Measurements from ENCODE around the gene DOHH. TPM values are rescaled to one million over a fixed set of nuclear protein-coding genes. Genes with fewer than 3 reads are reported as not detected.

DOHH gene
- total RNA-seq, 1 experiment from 2014 or later, result 24.9 TPM

DNA sequence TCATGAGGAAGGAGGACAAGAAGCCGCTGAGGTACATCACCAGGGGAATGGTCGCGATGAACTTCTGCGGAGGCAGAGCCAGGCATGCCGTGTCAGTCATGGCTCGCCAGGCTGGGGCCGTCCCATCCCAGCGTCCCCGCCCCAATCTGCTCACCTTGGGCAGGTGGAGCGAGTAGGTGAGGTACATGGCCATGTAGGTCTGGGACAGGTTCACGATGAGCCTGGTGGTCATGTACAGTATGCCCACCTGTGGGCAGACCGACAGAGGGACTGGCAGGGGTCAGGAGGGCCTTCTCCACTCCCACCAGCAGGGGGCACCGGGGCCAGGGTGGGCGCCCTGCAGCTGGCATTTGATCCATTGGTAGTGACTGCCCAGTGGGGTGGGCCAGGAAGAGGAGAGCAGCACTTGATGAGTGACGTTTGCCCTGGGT lies 46.8 kb upstream of the DOHH start:
- ChIA-PET POLR2A (interaction anchor here (0.5 kb wide), 1 partner anchor 1341 kb away, joined by 3 read pairs; no protein-coding TSS in a partner anchor), CTCF (no interaction called here)
- Histone ChIP-seq H3K36me3 (ENCODE audit: control insufficient read depth, insufficient read depth, low read length) (0 out of 2 replicates have a peak, but pooled peaks cover 3% of the 10 kb centered on the region), H3K4me1 (ENCODE audit: control insufficient read depth, insufficient read depth, low read length) (no peaks in the 10 kb centered on the region), H3K4me3 (ENCODE audit: low read depth in 2 of 2, low read length in 2 of 2) (no peak overlapping the region), H3K27ac (ENCODE audit: low read length) (no peak overlapping the region), H3K27me3 (ENCODE audit: control insufficient read depth, insufficient read depth, low read length) (no peaks in the 10 kb centered on the region), H3K9me3 (ENCODE audit: control insufficient read depth, insufficient read depth, low read depth, low read length) (no peaks in the 10 kb centered on the region)
- no peak for DNase-seq (ENCODE audit: low read depth, low spot score)
- in situ Hi-C loops (cut with HindIII; ENCODE audit: low pct_unique_long_range_greater_than_20kb, low sequenced_read_pairs) (no loop called here), intact Hi-C loops (cut with micrococcal nuclease; ENCODE audit: unreplicated experiment) (no loop called here)
- ATAC-seq, result no peak
- TF ChIP-seq SIN3A (IDR thresholded peaks at IDR 0.05; ENCODE audit: borderline replicate concordance, insufficient read depth, low read depth, low read length), result no peak
- TF ChIP-seq, protein P1, sequence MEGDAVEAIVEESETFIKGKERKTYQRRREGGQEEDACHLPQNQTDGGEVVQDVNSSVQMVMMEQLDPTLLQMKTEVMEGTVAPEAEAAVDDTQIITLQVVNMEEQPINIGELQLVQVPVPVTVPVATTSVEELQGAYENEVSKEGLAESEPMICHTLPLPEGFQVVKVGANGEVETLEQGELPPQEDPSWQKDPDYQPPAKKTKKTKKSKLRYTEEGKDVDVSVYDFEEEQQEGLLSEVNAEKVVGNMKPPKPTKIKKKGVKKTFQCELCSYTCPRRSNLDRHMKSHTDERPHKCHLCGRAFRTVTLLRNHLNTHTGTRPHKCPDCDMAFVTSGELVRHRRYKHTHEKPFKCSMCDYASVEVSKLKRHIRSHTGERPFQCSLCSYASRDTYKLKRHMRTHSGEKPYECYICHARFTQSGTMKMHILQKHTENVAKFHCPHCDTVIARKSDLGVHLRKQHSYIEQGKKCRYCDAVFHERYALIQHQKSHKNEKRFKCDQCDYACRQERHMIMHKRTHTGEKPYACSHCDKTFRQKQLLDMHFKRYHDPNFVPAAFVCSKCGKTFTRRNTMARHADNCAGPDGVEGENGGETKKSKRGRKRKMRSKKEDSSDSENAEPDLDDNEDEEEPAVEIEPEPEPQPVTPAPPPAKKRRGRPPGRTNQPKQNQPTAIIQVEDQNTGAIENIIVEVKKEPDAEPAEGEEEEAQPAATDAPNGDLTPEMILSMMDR (IDR thresholded peaks at IDR 0.05), result peak; percentile 73
- no TSS peak for BruUV-seq (replicated peaks)

DNA sequence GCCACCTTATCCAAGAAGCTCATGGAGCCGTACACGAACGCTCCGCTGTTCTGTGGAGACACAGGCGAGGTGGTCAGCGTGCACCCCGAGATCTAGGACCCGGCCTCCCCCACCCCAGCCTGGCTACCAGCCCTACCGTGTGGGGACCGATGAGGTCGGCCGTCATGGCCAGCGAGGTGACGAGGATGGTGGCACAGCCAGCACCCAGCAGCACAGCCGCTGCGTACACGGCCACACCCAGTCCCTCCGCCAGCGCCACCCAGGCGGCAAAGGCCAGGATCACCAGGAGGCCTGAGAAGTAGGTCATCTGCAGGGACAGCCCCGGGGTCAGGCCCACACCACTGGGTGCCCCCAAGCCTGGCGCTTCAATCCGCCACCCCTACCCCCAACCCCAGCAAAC lies 45.6 kb upstream of the DOHH start:
- no peaks in the 10 kb centered on the region for H3K4me1 ChIP-seq (ENCODE audit: control insufficient read depth, insufficient read depth, low read length)
- no peak for TF ChIP-seq SIN3A (IDR thresholded peaks at IDR 0.05; ENCODE audit: borderline replicate concordance, insufficient read depth, low read depth, low read length)
- no peak for TF ChIP-seq TCF7L2 (IDR thresholded peaks at IDR 0.05; ENCODE audit: low read depth, low read length)
- no peak for TF ChIP-seq POLR2AphosphoS5 (IDR thresholded peaks at IDR 0.05; ENCODE audit: low read depth, low read length)
- TF ChIP-seq, protein P1 (IDR thresholded peaks at IDR 0.05), result no peak
- TF ChIP-seq, protein P2, sequence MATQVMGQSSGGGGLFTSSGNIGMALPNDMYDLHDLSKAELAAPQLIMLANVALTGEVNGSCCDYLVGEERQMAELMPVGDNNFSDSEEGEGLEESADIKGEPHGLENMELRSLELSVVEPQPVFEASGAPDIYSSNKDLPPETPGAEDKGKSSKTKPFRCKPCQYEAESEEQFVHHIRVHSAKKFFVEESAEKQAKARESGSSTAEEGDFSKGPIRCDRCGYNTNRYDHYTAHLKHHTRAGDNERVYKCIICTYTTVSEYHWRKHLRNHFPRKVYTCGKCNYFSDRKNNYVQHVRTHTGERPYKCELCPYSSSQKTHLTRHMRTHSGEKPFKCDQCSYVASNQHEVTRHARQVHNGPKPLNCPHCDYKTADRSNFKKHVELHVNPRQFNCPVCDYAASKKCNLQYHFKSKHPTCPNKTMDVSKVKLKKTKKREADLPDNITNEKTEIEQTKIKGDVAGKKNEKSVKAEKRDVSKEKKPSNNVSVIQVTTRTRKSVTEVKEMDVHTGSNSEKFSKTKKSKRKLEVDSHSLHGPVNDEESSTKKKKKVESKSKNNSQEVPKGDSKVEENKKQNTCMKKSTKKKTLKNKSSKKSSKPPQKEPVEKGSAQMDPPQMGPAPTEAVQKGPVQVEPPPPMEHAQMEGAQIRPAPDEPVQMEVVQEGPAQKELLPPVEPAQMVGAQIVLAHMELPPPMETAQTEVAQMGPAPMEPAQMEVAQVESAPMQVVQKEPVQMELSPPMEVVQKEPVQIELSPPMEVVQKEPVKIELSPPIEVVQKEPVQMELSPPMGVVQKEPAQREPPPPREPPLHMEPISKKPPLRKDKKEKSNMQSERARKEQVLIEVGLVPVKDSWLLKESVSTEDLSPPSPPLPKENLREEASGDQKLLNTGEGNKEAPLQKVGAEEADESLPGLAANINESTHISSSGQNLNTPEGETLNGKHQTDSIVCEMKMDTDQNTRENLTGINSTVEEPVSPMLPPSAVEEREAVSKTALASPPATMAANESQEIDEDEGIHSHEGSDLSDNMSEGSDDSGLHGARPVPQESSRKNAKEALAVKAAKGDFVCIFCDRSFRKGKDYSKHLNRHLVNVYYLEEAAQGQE (IDR thresholded peaks at IDR 0.05; ENCODE audit: insufficient read depth in 1 of 2, low read depth in 2 of 2, low read length in 1 of 2), result no peak
- CTCF ChIA-PET, result no interaction called here
- H3K27me3 ChIP-seq (ENCODE audit: control insufficient read depth, insufficient read depth, low read length), result no peaks in the 10 kb centered on the region
- POLR2A ChIA-PET, result interaction anchor here (0.6 kb wide), 1 partner anchor 85 kb away, joined by 6 read pairs; no protein-coding TSS in a partner anchor
- in situ Hi-C loops (cut with HindIII; ENCODE audit: low pct_unique_long_range_greater_than_20kb, low sequenced_read_pairs) (no loop called here), intact Hi-C loops (cut with micrococcal nuclease; ENCODE audit: unreplicated experiment) (no loop called here)
- H3K36me3 ChIP-seq (ENCODE audit: control insufficient read depth, insufficient read depth, low read length), result 0 out of 2 replicates have a peak, but pooled peaks cover 3% of the 10 kb centered on the region
- no TSS peak for BruUV-seq (replicated peaks)
- H3K4me3 ChIP-seq (ENCODE audit: low read depth in 2 of 2, low read length in 2 of 2), result no peak overlapping the region
- H3K27ac ChIP-seq (ENCODE audit: low read length), result no peak overlapping the region
- no peaks in the 10 kb centered on the region for H3K9me3 ChIP-seq (ENCODE audit: control insufficient read depth, insufficient read depth, low read depth, low read length)
- ATAC-seq (no peak), DNase-seq (ENCODE audit: low read depth, low spot score) (no peak)

Measured in Panc1 (cell line).